ENCODE data around the gene MED14.
A peak's percentile ranks its signal among the peaks of the same experiment; 100 is the strongest.

MED14 gene

GRCh38 chrX:40721489-40722106, 13.7 kb downstream of the MED14 start:
- Histone ChIP-seq H3K27ac (peak overlapping the region; percentile 74), H3K9me3 (ENCODE audit: control insufficient read depth, low read length) (no peaks in the 10 kb centered on the region), H3K27me3 (ENCODE audit: control insufficient read depth, insufficient read depth, low read length) (no peaks in the 10 kb centered on the region), H2AFZ (no peak overlapping the region), H3K36me3 (ENCODE audit: control insufficient read depth, insufficient read depth, low read length) (no peaks in the 10 kb centered on the region), H3K4me3 (ENCODE audit: low read depth, low read length) (no peak overlapping the region), H3K4me1 (peaks cover 11% of the 10 kb centered on the region), H3K4me2 (ENCODE audit: low read length) (no peak overlapping the region), H3K9ac (no peak overlapping the region), H3K79me2 (peaks cover 7% of the 10 kb centered on the region)
- TF ChIP-seq CTCF (IDR thresholded peaks at IDR 0.05): no peak

GRCh38 chrX:40720792-40721191, 14.6 kb downstream of the MED14 start:
- H2AFZ ChIP-seq: no peak overlapping the region
- TF ChIP-seq CTCF (IDR thresholded peaks at IDR 0.05): no peak

GRCh38 chrX:40720339-40720738, 15.0 kb downstream of the MED14 start:
- H3K9ac ChIP-seq: no peak overlapping the region
- H3K27ac ChIP-seq: peak overlapping the region; percentile 7
- no peaks in the 10 kb centered on the region for H3K9me3 ChIP-seq (ENCODE audit: control insufficient read depth, low read length)
- H3K4me1 ChIP-seq: peaks cover 9% of the 10 kb centered on the region
- no peak for TF ChIP-seq CTCF (IDR thresholded peaks at IDR 0.05)
- no peak overlapping the region for H2AFZ ChIP-seq
- H3K79me2 ChIP-seq: peaks cover 7% of the 10 kb centered on the region
- no peak overlapping the region for H3K4me2 ChIP-seq (ENCODE audit: low read length)
- H3K36me3 ChIP-seq (ENCODE audit: control insufficient read depth, insufficient read depth, low read length): no peaks in the 10 kb centered on the region
- H3K27me3 ChIP-seq (ENCODE audit: control insufficient read depth, insufficient read depth, low read length): no peaks in the 10 kb centered on the region
- no peak overlapping the region for H3K4me3 ChIP-seq (ENCODE audit: low read depth, low read length)

More at GRCh38 chrX:40720792-40721191, 14.6 kb downstream of the MED14 start:
- peaks cover 9% of the 10 kb centered on the region for H3K4me1 ChIP-seq
- no peak overlapping the region for H3K4me2 ChIP-seq (ENCODE audit: low read length)
- peaks cover 7% of the 10 kb centered on the region for H3K79me2 ChIP-seq
- no peak overlapping the region for H3K4me3 ChIP-seq (ENCODE audit: low read depth, low read length)
- no peaks in the 10 kb centered on the region for H3K36me3 ChIP-seq (ENCODE audit: control insufficient read depth, insufficient read depth, low read length)
- H3K9me3 ChIP-seq (ENCODE audit: control insufficient read depth, low read length): no peaks in the 10 kb centered on the region
- H3K27me3 ChIP-seq (ENCODE audit: control insufficient read depth, insufficient read depth, low read length): no peaks in the 10 kb centered on the region
- no peak overlapping the region for H3K9ac ChIP-seq
- H3K27ac ChIP-seq: peak overlapping the region; percentile 74

- H3K4me2 ChIP-seq (ENCODE audit: low read length): no peak overlapping the region
- no peak overlapping the region for H3K27ac ChIP-seq
- H3K4me1 ChIP-seq: peaks cover 9% of the 10 kb centered on the region
- H3K27me3 ChIP-seq (ENCODE audit: control insufficient read depth, insufficient read depth, low read length): no peaks in the 10 kb centered on the region
- no peak for TF ChIP-seq CTCF (IDR thresholded peaks at IDR 0.05)
- no peaks in the 10 kb centered on the region for H3K36me3 ChIP-seq (ENCODE audit: control insufficient read depth, insufficient read depth, low read length)
- no peak overlapping the region for H2AFZ ChIP-seq
- H3K79me2 ChIP-seq: peaks cover 7% of the 10 kb centered on the region
- no peak overlapping the region for H3K9ac ChIP-seq
- no peak overlapping the region for H3K4me3 ChIP-seq (ENCODE audit: low read depth, low read length)
- no peaks in the 10 kb centered on the region for H3K9me3 ChIP-seq (ENCODE audit: control insufficient read depth, low read length)
These were observed 15.6 kb downstream of the MED14 start for GRCh38 chrX:40719731-40720130.

GRCh38 chrX:40719218-40719617, 16.1 kb downstream of the MED14 start:
- Histone ChIP-seq H3K27me3 (ENCODE audit: control insufficient read depth, insufficient read depth, low read length) (no peaks in the 10 kb centered on the region), H3K4me3 (ENCODE audit: low read depth, low read length) (no peak overlapping the region), H3K36me3 (ENCODE audit: control insufficient read depth, insufficient read depth, low read length) (no peaks in the 10 kb centered on the region), H3K4me2 (ENCODE audit: low read length) (no peak overlapping the region), H3K79me2 (peaks cover 6% of the 10 kb centered on the region), H3K9ac (no peak overlapping the region), H3K9me3 (ENCODE audit: control insufficient read depth, low read length) (no peaks in the 10 kb centered on the region), H2AFZ (no peak overlapping the region), H3K27ac (no peak overlapping the region), H3K4me1 (peaks cover 9% of the 10 kb centered on the region)
- TF ChIP-seq CTCF (IDR thresholded peaks at IDR 0.05): no peak

All from parathyroid adenoma (tissue), 2 donors.